ENCODE measurements around the gene ELANE.
"Not testable (repeated sequence)": the region's sequence is repeated elsewhere in the genome, so short reads cannot be mapped to it uniquely, and the experiment has no call there.

The ELANE gene

GRCh38 chr19:843180-843835 lies 8.8 kb upstream of the ELANE start:
- no peak for DNase-seq

GRCh38 chr19:843836-844545 lies 8.1 kb upstream of the ELANE start:
- DNase-seq: no peak

- no peak for DNase-seq
Observed at GRCh38 chr19:844546-844971, 7.5 kb upstream of the ELANE start.

GRCh38 chr19:845707-846521 lies 6.2 kb upstream of the ELANE start:
- DNase-seq: no peak

- DNase-seq: no peak
Observed at GRCh38 chr19:848386-848921, 3.6 kb upstream of the ELANE start.

- not testable (repeated sequence) for DNase-seq
Observed at GRCh38 chr19:849195-849594, 2.9 kb upstream of the ELANE start.

GRCh38 chr19:850221-850978 lies 1.7 kb upstream of the ELANE start:
- DNase-seq: peak; percentile 74

- no peak for DNase-seq
Observed at GRCh38 chr19:850979-851335, 1.1 kb upstream of the ELANE start.

GRCh38 chr19:853014-853585 lies 997 bp downstream of the ELANE start:
- no peak for DNase-seq

GRCh38 chr19:853614-854220 lies 1.6 kb downstream of the ELANE start:
- DNase-seq: not testable (repeated sequence)

- no peak for DNase-seq
Observed at GRCh38 chr19:854549-854948, 2.4 kb downstream of the ELANE start.

GRCh38 chr19:855142-855541 lies 3.0 kb downstream of the ELANE start:
- no peak for DNase-seq

- DNase-seq: no peak
Observed at GRCh38 chr19:855566-856120, 3.5 kb downstream of the ELANE start.

- no peak for DNase-seq
Observed at GRCh38 chr19:858284-858683, 6.2 kb downstream of the ELANE start.

GRCh38 chr19:858868-859843 lies 7.1 kb downstream of the ELANE start, which contains the start of gene CFD:
TSS of gene CFD (plus strand) at chr19:859664. CDS start at chr19:859690, 26 bp downstream.
- no peak for DNase-seq

GRCh38 chr19:861141-861755 lies 9.1 kb downstream of the ELANE start:
- no peak for DNase-seq

- peak; percentile 29 for DNase-seq
Observed at GRCh38 chr19:861756-862580, 9.9 kb downstream of the ELANE start.

GRCh38 chr19:862581-863314 lies 10.6 kb downstream of the ELANE start:
- DNase-seq: peak; percentile 51
